HG03175 (cell line): ENCODE measurements around the gene CRLF1.
"Not testable (repeated sequence)": the region's sequence is repeated elsewhere in the genome, so short reads cannot be mapped to it uniquely, and the experiment has no call there.

Source experiments
- ATAC-seq: cut with Tn5 transposase; IDR thresholded peaks from one replicate; pipeline ENCODE4 v1.9.1; 2021; ENCODE audit warnings: mild to moderate bottlenecking, moderate library complexity; ENCODE audit not compliant: unreplicated experiment

Gene CRLF1

DNA sequence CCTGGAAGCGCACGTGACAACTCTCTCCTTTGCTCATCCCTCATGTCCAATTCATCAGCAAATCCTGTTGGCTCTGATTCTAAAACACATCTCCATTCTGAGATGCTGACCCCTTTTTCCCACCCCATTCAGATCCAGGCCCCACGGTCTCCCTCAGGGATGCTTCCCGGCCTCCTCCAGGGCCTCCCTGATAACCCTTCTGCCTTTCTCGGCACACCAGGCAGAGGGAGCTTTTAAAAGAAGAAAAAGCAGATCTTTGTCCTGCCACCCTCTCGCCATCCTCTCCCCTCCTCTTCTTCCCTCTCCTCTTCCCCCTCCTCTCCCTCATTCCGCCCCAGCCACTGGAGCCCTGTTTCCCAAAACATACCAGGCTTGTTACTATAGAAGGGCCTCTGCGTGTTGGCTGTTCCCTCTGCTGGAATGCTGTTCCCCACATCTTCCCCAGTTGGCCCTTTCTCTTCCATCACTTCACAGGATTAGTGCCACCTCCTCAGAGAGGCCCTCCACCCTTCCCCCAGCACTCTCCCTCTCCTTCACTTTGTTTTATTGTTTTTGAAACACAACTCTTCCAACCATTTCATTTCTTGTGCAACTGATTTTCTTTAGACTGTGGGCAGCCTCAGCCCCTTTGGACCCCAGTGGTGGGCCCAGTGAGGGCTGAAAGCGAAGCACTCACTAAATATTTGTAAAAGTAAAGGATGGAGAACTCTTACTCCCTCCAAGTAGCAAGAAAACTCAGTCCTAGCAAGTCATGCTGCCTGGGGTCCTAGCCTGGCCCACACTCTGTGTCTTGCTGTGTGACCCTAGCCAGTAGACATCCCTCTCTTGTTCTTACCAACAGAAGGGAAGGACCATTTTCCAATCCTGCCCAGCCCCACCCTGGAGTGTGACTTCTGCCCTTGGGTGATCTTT, 2.5 kb upstream of the CRLF1 start:
- no peak for ATAC-seq

DNA sequence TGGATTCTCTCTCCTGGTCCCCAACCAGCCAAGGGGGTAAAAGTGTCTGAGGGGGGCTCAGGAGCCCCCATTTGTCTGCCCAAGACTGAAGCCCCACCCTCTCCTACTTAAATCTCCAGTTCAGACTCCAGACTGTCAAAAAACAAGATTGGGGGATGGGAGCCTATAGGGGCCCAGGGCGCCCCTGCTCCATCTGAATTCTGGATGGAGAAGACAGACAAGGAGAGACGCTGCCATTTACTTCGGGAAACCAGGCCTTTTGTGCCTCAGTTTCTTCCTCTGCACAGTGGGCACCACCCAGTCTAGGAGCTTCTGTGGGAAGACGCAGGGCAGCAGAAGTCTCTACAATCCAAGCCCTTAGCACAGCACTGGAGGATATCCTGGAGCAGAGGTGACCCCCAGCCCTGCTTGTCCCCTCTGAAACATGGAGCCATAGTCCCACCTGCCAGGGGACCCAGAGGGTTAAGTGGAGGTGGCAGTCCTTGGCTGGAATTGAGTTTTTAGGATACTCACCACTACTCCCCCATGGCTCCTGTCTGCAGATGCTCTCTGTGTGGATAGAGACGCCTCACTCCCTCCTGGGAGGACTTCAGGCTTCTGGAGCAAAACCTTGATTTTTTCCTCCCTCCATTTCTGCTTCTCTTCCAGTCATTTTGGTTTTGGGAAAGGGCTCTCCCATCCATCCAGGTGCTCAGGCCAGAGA, 1.7 kb upstream of the CRLF1 start:
- no peak for ATAC-seq

DNA sequence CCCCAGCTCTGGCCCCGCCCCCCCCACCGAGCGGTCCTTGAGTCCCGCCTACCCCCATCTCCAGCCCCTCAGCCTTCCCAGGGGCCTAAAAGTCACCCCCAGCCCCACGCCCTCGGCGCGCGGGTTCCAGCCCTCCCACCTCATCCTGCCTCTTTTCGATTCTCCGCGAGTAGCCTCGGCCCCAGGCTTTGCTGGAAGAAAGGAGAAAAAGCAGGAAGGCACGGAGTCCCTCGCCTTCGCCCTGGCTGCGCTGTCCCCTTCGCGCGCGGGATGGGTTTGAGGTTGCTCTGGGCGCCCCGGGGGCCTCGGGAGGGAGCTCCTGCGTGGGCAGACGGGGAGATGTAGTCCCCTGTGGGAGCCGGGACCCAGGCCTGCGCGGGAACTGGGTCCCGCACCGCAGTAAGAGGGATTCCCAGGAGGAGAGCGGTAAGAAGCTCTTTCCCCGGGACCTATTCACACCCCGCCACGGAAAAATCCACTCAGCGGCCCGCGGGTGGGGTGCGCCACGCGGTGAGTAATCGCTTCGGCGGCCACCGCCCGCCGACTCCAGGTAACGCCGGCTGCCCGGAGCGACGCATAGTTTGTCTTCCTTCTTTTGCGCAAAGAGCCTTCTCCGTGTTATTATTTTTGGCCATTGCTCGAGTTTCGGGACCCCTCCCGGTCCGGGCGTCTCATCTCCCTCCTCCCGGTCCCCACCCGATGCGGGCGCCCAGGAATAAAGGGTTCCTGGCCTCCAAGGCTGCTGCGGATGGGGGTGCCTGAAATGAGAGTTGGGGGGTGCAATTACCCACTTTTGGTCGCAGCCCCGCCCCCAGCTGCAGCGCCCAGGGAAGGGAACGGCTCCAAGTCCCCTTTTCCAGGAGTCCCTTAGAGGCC, 865 bp upstream of the CRLF1 start:
- ATAC-seq, result no peak

DNA sequence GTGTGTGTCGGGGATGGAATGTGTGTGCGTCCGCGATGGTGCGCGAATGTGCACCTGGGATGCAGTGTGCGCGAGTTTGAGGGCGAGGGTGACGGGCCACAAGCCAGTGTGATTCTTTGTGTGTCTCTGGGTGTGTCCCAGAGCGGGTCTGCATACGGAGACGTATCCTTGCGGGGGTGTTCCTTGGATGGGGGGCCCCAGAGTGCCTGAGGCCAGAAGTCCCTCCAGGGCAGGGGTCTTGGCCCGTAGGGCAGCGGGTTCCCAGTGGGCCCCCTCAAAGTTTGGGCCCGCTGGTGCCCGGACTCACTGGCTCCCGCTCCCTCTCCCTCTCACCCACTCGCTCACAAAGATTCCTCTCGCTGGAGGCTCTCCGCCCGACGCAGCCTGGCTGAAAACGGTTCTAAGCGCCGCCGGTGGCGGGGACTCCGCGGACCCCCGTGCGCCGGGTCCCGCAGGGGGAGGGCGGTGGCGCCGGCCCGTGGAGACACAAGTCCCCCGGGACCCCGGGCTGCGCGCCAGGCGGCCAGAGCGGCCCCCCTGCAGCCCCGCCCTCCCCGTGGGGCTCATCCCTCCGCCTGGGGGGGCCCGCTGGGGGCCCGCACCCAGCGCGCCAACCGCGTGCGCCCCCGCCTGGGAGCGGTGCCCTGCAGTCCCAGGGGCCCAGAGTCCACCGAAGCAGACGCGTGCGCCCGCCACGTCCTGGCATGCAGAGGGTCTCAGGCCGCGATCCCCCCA, 886 bp downstream of the CRLF1 start:
- no peak for ATAC-seq

DNA sequence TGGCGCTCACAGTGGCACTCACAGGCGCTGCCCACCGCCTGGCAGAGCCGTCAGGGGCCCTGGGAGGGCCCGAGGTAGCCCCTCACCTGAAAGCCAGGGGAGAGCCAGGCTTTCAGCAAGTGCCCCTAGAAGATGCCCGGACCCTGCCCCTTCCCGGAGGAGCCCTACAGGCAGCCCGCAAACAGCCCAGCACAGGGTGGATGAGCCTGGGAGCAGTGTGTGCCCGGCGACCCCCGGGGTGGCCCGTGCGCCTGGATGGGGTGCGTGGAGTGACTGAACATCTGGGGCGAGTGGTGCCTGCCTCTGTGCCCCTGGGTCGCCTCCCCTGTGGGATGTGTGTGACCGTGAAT, 1.4 kb downstream of the CRLF1 start:
- ATAC-seq, result no peak

DNA sequence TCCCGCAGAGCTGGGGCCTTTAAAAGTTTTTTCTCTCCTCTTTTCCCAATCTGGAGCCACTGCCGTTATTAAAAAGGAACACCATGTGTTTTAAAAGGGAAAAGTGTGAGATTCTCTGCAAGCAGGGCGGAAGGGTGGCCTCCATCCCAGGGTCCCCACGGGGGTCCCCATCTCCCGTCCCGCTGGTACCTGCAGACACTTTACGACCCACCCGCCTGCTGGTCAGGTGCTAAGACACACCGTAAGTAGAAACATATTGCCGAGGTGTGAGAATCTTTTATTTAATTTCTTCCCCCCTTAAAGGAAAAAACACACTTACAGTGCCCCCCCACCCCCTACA, 1.8 kb downstream of the CRLF1 start:
- no peak for ATAC-seq

DNA sequence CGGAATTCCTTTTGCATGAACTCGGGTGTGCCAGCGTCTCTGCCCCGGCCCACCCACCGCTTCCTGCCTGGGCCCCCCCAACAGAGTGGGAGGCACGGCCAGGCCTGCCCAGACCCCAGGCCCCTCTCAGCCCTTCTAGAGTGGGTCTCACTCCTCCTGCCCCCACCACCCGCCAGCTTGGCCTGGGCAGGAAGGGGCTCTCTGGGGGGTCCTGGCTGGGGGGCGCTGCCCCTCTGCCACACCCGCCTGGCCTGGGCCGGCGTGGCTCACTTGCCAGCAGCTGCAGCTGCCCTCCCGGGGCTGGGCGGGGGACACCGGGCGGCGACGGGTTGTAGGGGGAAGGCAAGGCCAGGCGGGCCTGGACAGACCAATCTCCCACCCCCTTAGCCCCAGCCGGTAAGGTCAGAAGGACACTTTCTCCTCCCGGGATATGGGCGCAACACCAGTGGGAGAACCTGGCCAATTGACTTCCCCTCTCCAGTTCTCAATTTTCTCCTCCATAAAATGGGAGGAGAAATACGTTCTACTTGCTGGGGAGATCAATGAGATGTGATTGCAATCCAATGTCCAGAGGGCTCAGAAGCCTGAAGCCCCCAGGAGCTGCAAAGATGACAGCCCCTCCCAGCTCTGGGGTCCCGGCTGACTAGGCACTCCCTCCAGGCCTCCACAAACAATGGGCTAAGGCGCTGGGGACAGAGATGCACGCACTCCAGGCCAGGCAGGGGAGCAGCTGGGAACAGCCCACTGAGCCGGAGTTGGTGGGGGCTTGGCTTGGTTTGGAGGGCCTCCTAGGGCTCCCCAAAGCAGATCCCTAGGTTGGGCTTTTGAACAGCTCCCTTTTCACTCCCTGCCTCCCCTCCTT, 2.4 kb downstream of the CRLF1 start:
- ATAC-seq, result no peak

DNA sequence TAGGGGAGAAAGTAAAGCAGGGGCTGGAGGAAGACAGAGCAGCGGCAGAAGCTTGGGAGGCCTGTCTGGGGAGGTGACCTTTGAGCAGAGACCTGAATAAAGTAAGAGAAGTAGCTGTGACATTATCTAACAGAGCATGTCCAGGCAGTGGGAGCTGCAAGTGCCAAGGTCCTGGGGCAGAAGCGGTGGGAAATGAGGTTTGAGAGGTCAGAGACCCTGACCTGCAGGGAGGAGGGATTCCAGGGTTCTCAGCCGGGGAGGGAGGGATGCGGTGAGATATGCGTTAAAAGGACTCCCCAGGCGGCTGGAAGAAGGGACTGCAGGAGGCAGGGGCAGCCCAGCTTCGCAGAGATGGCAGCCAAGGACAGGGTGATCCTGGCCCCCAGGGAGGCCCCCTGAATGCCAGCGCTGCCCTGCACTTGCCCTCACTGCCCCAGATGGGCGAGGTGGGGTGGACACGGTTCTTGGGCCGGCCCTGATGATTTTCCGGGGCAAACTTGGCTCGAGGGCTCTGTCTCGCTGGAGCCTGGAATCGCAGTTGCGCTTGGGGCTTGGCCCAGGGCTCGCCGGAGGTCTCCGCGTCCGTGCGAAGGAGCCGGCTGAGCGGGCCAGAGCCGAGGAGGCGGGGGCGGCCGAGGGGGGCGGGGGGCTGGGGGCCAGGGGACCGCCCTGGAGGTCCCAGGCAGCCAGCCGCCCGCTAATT, 3.2 kb downstream of the CRLF1 start:
- ATAC-seq, result no peak

DNA sequence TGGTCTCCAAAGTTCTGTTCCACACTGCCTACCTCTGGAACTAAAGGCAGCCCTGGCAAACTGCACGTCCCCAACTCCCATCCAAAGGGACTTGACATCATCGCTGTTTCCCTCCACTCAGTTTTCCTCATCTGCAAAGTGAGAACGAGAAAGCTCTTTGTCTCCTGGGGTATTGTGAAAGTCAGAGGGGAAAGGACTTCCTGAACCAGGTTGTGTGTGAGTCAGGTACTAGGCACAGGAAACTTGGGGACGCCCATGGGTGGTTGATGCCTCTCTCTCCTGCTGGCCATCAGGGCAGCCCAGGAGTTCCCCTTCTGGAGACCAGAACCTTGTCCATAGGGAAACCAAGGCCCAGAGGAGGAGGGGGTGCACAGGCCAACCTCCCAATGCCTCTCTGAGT, 4.7 kb downstream of the CRLF1 start:
- ATAC-seq, result no peak

DNA sequence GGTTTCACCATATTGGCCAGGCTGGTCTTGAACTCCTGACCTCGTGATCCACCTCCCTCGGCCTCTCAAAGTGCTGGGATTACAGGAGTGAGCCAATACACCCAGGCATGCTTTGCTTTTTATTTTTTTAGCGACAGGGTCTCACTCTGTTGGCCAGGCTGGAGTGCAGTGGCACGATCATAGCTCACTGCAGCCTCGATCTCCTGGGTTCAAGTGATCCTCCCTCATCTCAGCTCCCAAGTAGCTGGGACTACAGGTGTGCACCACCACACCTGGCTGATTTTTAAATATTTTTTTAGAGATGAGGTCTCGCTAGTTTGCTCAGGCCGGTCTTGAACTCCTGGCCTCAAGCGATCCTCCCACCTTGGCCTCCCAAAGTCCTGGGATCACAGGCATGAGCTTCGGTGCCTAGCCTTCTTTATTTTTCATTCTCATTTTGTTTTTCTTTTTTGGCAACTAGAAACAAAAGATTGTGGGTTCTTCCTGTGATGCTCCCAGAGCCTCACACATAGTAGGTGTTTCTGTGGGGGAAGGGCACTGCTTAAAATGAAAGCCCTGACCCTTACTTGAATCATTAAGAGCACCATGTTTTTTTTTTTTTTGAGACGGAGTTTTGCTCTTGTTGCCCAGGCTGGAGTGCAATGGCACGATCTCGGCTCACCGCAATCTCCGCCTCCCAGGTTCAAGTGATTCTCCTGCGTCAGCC, 5.8 kb downstream of the CRLF1 start:
- ATAC-seq, result not testable (repeated sequence)

DNA sequence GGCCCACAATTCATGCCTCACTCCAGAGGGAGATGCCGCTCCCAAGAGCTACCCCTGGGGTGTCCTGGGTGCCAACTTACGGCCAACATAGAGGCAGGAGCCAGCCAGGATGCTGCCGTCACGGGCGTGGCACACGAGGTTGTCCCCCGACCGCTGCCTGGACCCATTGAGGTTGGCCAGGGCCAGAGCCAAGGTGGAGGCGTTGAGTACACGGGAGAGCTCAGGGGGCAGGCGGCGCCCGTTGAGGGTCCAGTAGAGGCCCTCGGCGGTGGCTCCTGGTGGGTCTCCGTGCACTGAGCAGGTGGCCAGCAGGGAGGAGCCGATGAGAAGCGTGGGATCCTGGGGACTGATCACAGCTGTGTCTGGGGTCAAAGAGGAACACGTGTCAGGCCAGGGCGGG, 7.1 kb downstream of the CRLF1 start:
- ATAC-seq, result no peak

DNA sequence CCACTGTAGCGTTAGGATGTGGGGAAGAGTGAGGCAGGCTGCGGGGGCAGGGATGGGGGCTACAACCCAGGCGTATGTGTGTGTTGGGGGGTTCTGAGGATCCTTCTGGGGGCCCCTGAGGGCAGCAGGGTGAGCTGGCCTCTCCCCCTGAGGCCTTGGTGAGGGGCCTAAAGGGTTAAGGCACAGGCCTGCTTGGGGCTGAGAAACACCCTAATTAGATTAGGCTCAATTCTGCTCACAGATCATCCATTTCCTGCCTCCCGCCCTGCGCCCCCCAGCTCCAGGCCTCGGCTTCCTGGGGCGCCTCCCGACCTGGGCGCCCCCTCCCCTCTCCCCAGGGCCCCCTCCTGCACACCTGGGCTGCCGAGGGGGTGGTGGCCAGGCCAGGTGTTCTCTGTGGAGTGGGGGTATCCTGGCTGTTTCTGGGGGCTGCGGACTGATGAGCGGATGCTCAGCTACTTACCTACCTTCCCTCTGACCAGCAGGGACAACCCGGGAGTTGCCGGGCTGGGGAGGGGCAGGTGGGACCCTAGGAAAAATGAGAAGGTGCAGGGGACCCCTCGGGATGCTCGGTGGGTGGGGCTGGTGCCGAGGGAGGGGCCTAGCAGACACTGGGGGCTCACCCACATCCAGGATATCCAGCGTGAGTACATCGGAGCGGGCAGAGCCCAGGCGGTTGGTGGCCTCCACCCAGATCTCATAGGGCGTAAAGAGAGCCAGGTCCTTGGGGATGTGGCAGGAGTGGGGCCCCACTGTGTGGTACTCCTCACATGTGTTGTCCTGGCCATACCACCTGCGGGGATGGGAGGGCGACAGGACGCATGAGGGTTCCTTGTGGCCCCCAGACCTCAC, 8.6 kb downstream of the CRLF1 start:
- ATAC-seq, result no peak

DNA sequence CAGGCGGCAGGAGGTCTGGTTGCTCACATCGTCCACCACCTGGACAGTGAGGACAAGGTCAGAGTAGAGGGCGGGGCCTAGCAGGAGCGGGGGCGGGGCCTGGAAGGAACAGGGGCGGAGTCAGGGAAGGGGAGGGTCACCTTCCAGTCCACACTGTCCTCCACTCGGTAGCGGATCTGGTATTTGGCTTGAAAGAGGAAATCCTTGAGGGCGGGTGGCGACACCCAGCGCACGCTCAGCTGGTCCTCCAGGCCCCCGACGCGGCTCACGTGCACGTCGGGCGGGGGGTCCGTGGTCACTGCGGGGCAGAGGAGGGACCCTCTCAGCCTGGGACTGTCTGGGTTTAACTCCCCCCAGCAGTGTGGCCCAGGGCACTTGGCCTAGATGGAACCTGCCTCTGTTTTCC, 9.8 kb downstream of the CRLF1 start:
- ATAC-seq, result no peak

DNA sequence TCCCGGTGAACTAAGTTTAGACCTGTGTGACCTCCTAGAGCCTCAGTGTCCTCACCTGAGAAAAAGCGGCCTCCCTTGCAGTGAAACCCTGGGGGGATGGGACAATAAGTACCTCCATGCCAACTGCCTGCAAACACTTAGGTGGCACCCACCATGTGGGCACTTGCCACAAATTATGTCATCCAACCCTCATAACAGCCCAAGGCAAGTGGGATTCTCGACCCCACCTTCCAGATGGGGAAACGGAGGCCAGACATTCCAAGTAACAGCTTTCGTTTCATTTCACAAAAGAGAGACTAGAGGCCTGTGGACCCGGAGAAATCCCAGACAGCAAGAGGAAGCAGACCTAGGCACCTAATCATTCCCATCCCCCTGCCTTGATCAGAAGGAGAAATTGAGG, 11.1 kb downstream of the CRLF1 start:
- ATAC-seq, result no peak

DNA sequence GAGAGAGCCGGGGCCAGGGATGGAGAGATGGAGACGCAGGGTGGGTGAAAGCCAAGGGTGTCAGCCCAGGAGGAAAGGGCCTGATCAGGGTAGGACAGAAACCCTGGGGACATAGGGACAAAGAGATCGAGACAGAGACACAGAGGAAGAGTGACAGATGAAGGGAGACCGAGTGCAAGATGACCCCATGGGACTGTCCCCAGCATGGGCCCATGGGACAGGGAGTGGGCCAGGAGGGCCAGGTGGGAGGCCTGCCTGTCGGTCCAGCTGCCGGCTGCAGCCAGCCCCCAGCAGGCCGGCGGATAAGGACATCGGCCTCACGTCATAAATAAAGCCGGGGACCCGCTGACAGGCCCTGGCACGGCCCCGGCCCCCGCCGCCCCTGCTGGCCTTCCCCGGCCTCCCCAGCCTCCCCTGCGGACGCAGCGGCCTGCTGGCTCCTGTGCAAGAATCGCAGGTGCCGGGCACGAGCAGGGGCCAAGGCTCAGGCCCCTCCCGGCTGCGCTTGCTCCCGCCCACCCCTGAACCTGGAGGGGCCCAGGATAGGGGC, 11.7 kb downstream of the CRLF1 start:
- ATAC-seq, result no peak

DNA sequence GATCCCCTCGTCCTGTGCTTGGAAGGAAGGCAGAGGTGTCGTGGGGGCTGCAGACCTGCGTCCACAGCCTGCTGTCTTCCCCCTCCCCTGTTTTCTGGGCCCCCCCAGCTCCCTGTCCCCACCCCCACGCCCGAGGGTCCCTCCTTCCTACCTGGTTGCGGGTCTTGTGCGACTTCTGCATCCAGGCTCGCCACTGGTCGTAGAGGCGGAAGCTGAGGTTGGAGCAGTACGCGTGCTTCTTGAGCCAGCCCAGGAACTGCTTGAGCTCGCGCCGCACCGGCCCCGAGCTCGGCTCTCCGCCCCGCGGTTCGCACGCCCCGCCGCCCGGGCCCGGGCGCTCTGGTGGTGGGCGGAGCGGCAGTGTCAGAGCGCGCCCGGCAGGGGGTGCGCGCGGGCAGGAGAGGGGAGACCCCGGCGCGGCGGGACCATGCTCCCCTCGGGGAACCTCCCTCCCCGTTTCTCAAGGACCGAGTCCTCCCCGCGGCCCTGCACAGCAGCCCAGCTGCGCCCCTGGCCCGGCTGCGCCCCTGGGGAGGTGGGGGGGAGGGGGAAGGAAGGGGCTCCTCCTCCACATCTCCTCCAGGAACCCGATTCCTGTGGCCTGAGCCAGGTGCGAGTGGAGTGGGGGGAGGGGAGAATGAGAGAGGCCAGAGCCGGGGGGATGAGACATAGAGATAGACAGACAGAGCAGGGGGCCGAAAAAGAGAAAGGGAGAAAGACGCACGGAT, 12.3 kb downstream of the CRLF1 start:
- peak; percentile 57 for ATAC-seq
